ENCODE results near the gene MFSD6L.
A peak's percentile ranks its signal among the peaks of the same experiment; 100 is the strongest.

The MFSD6L gene

DNA sequence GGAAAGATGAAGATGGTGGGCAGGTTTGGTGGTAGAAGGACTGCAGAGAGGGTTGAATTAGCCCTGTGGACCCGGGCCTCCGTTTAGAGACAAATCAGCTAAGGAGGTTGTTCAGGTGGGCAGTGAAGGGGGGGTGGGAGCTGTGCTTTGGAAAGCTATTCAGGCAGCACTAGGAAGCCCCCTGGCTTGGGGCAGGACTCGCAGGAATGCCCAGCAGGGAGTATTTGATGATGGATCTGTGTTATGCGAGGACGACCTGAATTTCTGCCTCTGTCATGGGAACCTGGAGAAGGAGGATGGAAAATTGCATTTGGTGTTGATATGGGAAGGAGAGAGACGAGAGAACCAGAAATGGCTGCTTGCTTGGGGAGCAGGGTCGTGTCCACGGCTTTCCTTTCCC, 44.3 kb downstream of the MFSD6L start:
- peaks cover 11% of the 10 kb centered on the region; the same call in 1 of the 2 replicates for H3K27me3 ChIP-seq (ENCODE audit: control insufficient read depth, low read length)
- TF ChIP-seq EZH2phosphoT487 (IDR thresholded peaks at IDR 0.05; ENCODE audit: borderline replicate concordance, low read length) (no peak), CTCF (IDR thresholded peaks at IDR 0.05; ENCODE audit: low read depth, low read length, poor library complexity, severe bottlenecking) (no peak)

DNA sequence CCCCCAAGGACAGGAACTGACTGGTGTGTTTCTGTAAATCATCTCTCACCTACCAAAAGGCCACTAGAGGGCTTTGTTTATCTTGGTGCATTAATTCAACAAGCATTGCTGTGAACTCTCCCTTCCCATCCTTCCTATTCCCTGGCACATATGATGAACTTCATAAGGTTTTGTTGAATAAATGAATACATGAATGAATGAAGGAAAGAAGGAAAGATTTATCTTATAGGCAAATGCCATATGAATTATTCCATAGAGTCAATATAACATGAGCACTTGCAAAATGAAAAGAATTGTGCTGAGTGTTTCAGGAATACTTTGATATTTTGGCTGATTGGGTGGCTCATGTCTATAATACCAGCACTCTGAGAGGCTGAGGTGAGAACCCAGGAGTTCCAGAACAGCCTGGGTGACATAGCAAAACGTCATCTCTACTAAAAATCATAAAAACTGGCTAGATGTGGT, 45.2 kb downstream of the MFSD6L start:
- peaks cover 8% of the 10 kb centered on the region; the same call in 1 of the 2 replicates for H3K27me3 ChIP-seq (ENCODE audit: control insufficient read depth, low read length)
- no peaks in the 10 kb centered on the region for H3K79me2 ChIP-seq (ENCODE audit: control insufficient read depth, low read length)
- H3K9me3 ChIP-seq (ENCODE audit: control insufficient read depth, insufficient read depth, low read length), result no peaks in the 10 kb centered on the region
- no peaks in the 10 kb centered on the region for H3F3A ChIP-seq (ENCODE audit: control insufficient read depth, insufficient read depth)
- no peak overlapping the region for H3K4me2 ChIP-seq (ENCODE audit: low read length)
- TF ChIP-seq CTCF (IDR thresholded peaks at IDR 0.05; ENCODE audit: low read depth, low read length, poor library complexity, severe bottlenecking), result peak; percentile 63
- no peak for TF ChIP-seq EZH2phosphoT487 (IDR thresholded peaks at IDR 0.05; ENCODE audit: borderline replicate concordance, low read length)
- no peak overlapping the region for H3K27ac ChIP-seq (ENCODE audit: low read depth, low read length)
- H4K20me1 ChIP-seq (ENCODE audit: control insufficient read depth, insufficient read depth, low read depth, low read length), result no peaks in the 10 kb centered on the region
- H3K36me3 ChIP-seq (ENCODE audit: control insufficient read depth, low read length), result no peaks in the 10 kb centered on the region
- no peaks in the 10 kb centered on the region for H3K9me2 ChIP-seq (replicated peaks; ENCODE audit: control insufficient read depth, low read length)
- H3K4me1 ChIP-seq (ENCODE audit: control insufficient read depth, low read length), result no peaks in the 10 kb centered on the region
- H3K4me3 ChIP-seq (ENCODE audit: low read length), result no peak overlapping the region

More for the DNA sequence above, 44.3 kb downstream of the MFSD6L start:
- H3K27ac ChIP-seq (ENCODE audit: low read depth, low read length), result no peak overlapping the region
- no peaks in the 10 kb centered on the region for H4K20me1 ChIP-seq (ENCODE audit: control insufficient read depth, insufficient read depth, low read depth, low read length)
- no peaks in the 10 kb centered on the region for H3F3A ChIP-seq (ENCODE audit: control insufficient read depth, insufficient read depth)
- H3K9me3 ChIP-seq (ENCODE audit: control insufficient read depth, insufficient read depth, low read length), result no peaks in the 10 kb centered on the region
- H3K36me3 ChIP-seq (ENCODE audit: control insufficient read depth, low read length), result no peaks in the 10 kb centered on the region
- H3K4me1 ChIP-seq (ENCODE audit: control insufficient read depth, low read length), result no peaks in the 10 kb centered on the region
- H3K9me2 ChIP-seq (replicated peaks; ENCODE audit: control insufficient read depth, low read length), result no peaks in the 10 kb centered on the region
- no peaks in the 10 kb centered on the region for H3K79me2 ChIP-seq (ENCODE audit: control insufficient read depth, low read length)
- no peak overlapping the region for H3K4me3 ChIP-seq (ENCODE audit: low read length)
- H3K4me2 ChIP-seq (ENCODE audit: low read length), result no peak overlapping the region

- Histone ChIP-seq H3F3A (ENCODE audit: control insufficient read depth, insufficient read depth) (no peaks in the 10 kb centered on the region), H3K79me2 (ENCODE audit: control insufficient read depth, low read length) (no peaks in the 10 kb centered on the region), H3K27me3 (ENCODE audit: control insufficient read depth, low read length) (peaks cover 9% of the 10 kb centered on the region), H3K27ac (ENCODE audit: low read depth, low read length) (no peak overlapping the region), H3K9me2 (replicated peaks; ENCODE audit: control insufficient read depth, low read length) (no peaks in the 10 kb centered on the region), H3K4me2 (ENCODE audit: low read length) (no peak overlapping the region), H3K4me1 (ENCODE audit: control insufficient read depth, low read length) (no peaks in the 10 kb centered on the region), H3K36me3 (ENCODE audit: control insufficient read depth, low read length) (no peaks in the 10 kb centered on the region), H4K20me1 (ENCODE audit: control insufficient read depth, insufficient read depth, low read depth, low read length) (no peaks in the 10 kb centered on the region), H3K4me3 (ENCODE audit: low read length) (no peak overlapping the region), H3K9me3 (ENCODE audit: control insufficient read depth, insufficient read depth, low read length) (no peaks in the 10 kb centered on the region)
- no peak for TF ChIP-seq CTCF (IDR thresholded peaks at IDR 0.05; ENCODE audit: low read depth, low read length, poor library complexity, severe bottlenecking)
- TF ChIP-seq EZH2phosphoT487 (IDR thresholded peaks at IDR 0.05; ENCODE audit: borderline replicate concordance, low read length), result no peak
Measured at GRCh38 chr17:8753136-8753975, 45.8 kb downstream of the MFSD6L start.
